Diencephalon (tissue), 1 donor: Measurements from ENCODE around the gene CCDC137. TPM values are rescaled to one million over a fixed set of nuclear protein-coding genes. Genes with fewer than 3 reads are reported as not detected.

ENCODE experiments used
- small RNA-seq: library from RNA; depleted of rRNA; stranded (forward); fragments of <200 nt; gene quantifications from one replicate; pipeline ENCODE3, GENCODE V24; 2014
- total RNA-seq: library from RNA; depleted of rRNA; stranded (reverse); fragments of >200 nt; gene quantifications from one replicate; pipeline ENCODE4 v1.2.3, GENCODE V29; 2014

Gene CCDC137
- total RNA-seq, result 7.6 TPM

GRCh38 chr17:81666342-81667191 lies at the start of gene CCDC137, which contains the start of gene OXLD1:
TSS of gene CCDC137 (plus strand) at chr17:81666737. CDS start at chr17:81666767, 30 bp downstream.
TSS of gene OXLD1 (minus strand) at chr17:81666605. CDS start at chr17:81666577, 28 bp downstream.

GRCh38 chr17:81636505-81637288 lies 29.8 kb upstream of the CCDC137 start, which contains the start of the genes NPLOC4 and TSPAN10:
TSS of gene NPLOC4 (minus strand) at chr17:81637112. CDS start at chr17:81636930, 182 bp downstream.
TSS of gene TSPAN10 (plus strand) at chr17:81637196. CDS start at chr17:81642413, 5,217 bp downstream.

GRCh38 chr17:81656118-81656743 lies 10.3 kb upstream of the CCDC137 start, which contains the start of gene PDE6G:
TSS of gene PDE6G (minus strand) at chr17:81656542. CDS start at chr17:81653305, 3,237 bp downstream.

GRCh38 chr17:81683584-81684441 lies 17.3 kb downstream of the CCDC137 start, which contains the start of the genes ARL16 and HGS:
TSS of gene ARL16 (minus strand) at chr17:81683797. CDS start at chr17:81683753, 44 bp downstream.
TSS of gene HGS (plus strand) at chr17:81684011. CDS start at chr17:81684067, 56 bp downstream.

GRCh38 chr17:81702934-81703746 lies 36.6 kb downstream of the CCDC137 start, which contains the start of gene MRPL12:
TSS of gene MRPL12 (plus strand) at chr17:81703367. CDS start at chr17:81703502, 135 bp downstream.

GRCh38 chr17:81711814-81712467 lies 45.4 kb downstream of the CCDC137 start, which contains the start of gene SLC25A10:
TSS of gene SLC25A10 (plus strand) at chr17:81712284. CDS start at chr17:81712427, 143 bp downstream.

Small RNA genes within 50 kb of the gene (small RNA-seq; reads per million reads assigned to genes)
- gene MIR6786, result not detected

Other genes with a start within 250 kb of the CCDC137 start
- 6,622 TPM for gene ACTG1, start 153.9 kb upstream of the CCDC137 start, total RNA-seq
- 1.4 TPM for gene FSCN2, start 138.4 kb upstream of the CCDC137 start, total RNA-seq
- 36.9 TPM for gene FAAP100, start 114.4 kb upstream of the CCDC137 start, total RNA-seq
- gene NPLOC4, start 29.6 kb upstream of the CCDC137 start, total RNA-seq, result 48.0 TPM
- 0.23 TPM for gene TSPAN10, start 29.5 kb upstream of the CCDC137 start, total RNA-seq
- gene PDE6G, start 10.2 kb upstream of the CCDC137 start, total RNA-seq, result not detected
- gene OXLD1, start 132 bp upstream of the CCDC137 start, total RNA-seq, result 9.9 TPM
- gene ARL16, start 17.1 kb downstream of the CCDC137 start, total RNA-seq, result 43.1 TPM
- gene HGS, start 17.3 kb downstream of the CCDC137 start, total RNA-seq, result 47.1 TPM
- 8.5 TPM for gene MRPL12, start 36.6 kb downstream of the CCDC137 start, total RNA-seq
- gene SLC25A10, start 45.5 kb downstream of the CCDC137 start, total RNA-seq, result 13.6 TPM
- not detected for gene GCGR, start 137.4 kb downstream of the CCDC137 start, total RNA-seq
- gene MCRIP1, start 166.6 kb downstream of the CCDC137 start, total RNA-seq, result 88.1 TPM
- gene PPP1R27, start 168.3 kb downstream of the CCDC137 start, total RNA-seq, result not detected
- 90.9 TPM for gene P4HB, start 193.8 kb downstream of the CCDC137 start, total RNA-seq
- gene ARHGDIA, start 204.6 kb downstream of the CCDC137 start, total RNA-seq, result 33.2 TPM
- 80.3 TPM for gene ALYREF, start 224.8 kb downstream of the CCDC137 start, total RNA-seq
- 69.2 TPM for gene ANAPC11, start 225.0 kb downstream of the CCDC137 start, total RNA-seq
- gene NPB, start 235.5 kb downstream of the CCDC137 start, total RNA-seq, result 4.2 TPM
- gene PCYT2, start 244.7 kb downstream of the CCDC137 start, total RNA-seq, result 28.8 TPM